Dendritic cell treated with granulocyte-macrophage colony-stimulating factor and Interleukin-4, amounts not matched to agents 40 ng/mL and 50 ng/mL, for 4 days (primary cell): ENCODE results near the gene IGSF8.
"Not testable (repeated sequence)": the region's sequence is repeated elsewhere in the genome, so short reads cannot be mapped to it uniquely, and the experiment has no call there.

Experiments
- H3K27ac Mint-ChIP-seq: one replicate; pipeline ENCODE4 v1.8.0; 2022; ENCODE audit warnings: mild to moderate bottlenecking, mixed read lengths
- H3K27me3 Mint-ChIP-seq: one replicate; pipeline ENCODE4 v1.8.0; 2022; ENCODE audit warnings: mild to moderate bottlenecking, mixed read lengths
- H3K36me3 Mint-ChIP-seq: one replicate; pipeline ENCODE4 v1.8.0; 2022; ENCODE audit warnings: low read depth, mixed read lengths
- H3K4me1 Mint-ChIP-seq: one replicate; pipeline ENCODE4 v1.8.0; 2022; ENCODE audit warnings: low read depth, mixed read lengths
- H3K4me3 Mint-ChIP-seq: one replicate; pipeline ENCODE4 v1.8.0; 2022; ENCODE audit warnings: mild to moderate bottlenecking, moderate library complexity, mixed read lengths
- H3K9me3 Mint-ChIP-seq: one replicate; pipeline ENCODE4 v1.8.0; 2022; ENCODE audit warnings: mixed read lengths
- intact Hi-C: fragments of 100-400 bp; cut with micrococcal nuclease; formaldehyde crosslinking; loops from one replicate; pipeline ENCODE4 v1.15.0; 2022

IGSF8 gene

GRCh38 chr1:160068225-160068624, 30.2 kb downstream of the IGSF8 start:
- Mint-ChIP-seq H3K4me1 (peaks cover 40% of the 10 kb centered on the region), H3K27me3 (peaks cover 57% of the 10 kb centered on the region), H3K27ac (no peak overlapping the region), H3K9me3 (no peaks in the 10 kb centered on the region), H3K36me3 (no peaks in the 10 kb centered on the region), H3K4me3 (no peak overlapping the region)
- intact Hi-C loops = no loop called here

GRCh38 chr1:160066829-160067745, 31.3 kb downstream of the IGSF8 start:
- no peaks in the 10 kb centered on the region for H3K36me3 Mint-ChIP-seq
- intact Hi-C loops = no loop called here
- H3K27me3 Mint-ChIP-seq = peaks cover 57% of the 10 kb centered on the region
- H3K9me3 Mint-ChIP-seq = no peaks in the 10 kb centered on the region
- H3K4me3 Mint-ChIP-seq = no peak overlapping the region
- peaks cover 43% of the 10 kb centered on the region for H3K4me1 Mint-ChIP-seq
- no peak overlapping the region for H3K27ac Mint-ChIP-seq

GRCh38 chr1:160064746-160065145, 33.7 kb downstream of the IGSF8 start:
- H3K27ac Mint-ChIP-seq = no peak overlapping the region
- H3K4me1 Mint-ChIP-seq = peaks cover 25% of the 10 kb centered on the region
- peaks cover 42% of the 10 kb centered on the region for H3K27me3 Mint-ChIP-seq
- intact Hi-C loops = no loop called here
- H3K36me3 Mint-ChIP-seq = no peaks in the 10 kb centered on the region
- H3K4me3 Mint-ChIP-seq = no peak overlapping the region
- no peaks in the 10 kb centered on the region for H3K9me3 Mint-ChIP-seq

GRCh38 chr1:160064164-160064563, 34.3 kb downstream of the IGSF8 start:
- intact Hi-C loops = no loop called here

GRCh38 chr1:160063176-160063575, 35.2 kb downstream of the IGSF8 start:
- Mint-ChIP-seq H3K4me1 (peaks cover 23% of the 10 kb centered on the region), H3K36me3 (no peaks in the 10 kb centered on the region), H3K9me3 (no peaks in the 10 kb centered on the region), H3K27ac (no peak overlapping the region), H3K27me3 (peaks cover 27% of the 10 kb centered on the region), H3K4me3 (no peak overlapping the region)
- intact Hi-C loops = no loop called here

More at GRCh38 chr1:160064164-160064563, 34.3 kb downstream of the IGSF8 start:
- H3K4me3 Mint-ChIP-seq = no peak overlapping the region
- peaks cover 36% of the 10 kb centered on the region for H3K27me3 Mint-ChIP-seq
- no peaks in the 10 kb centered on the region for H3K36me3 Mint-ChIP-seq
- no peaks in the 10 kb centered on the region for H3K9me3 Mint-ChIP-seq
- H3K4me1 Mint-ChIP-seq = peaks cover 23% of the 10 kb centered on the region
- H3K27ac Mint-ChIP-seq = no peak overlapping the region

- intact Hi-C loops = no loop called here
Observed at GRCh38 chr1:160062230-160062532, 36.2 kb downstream of the IGSF8 start.

GRCh38 chr1:160061369-160062229, 36.8 kb downstream of the IGSF8 start:
- Mint-ChIP-seq H3K4me1 (peaks cover 15% of the 10 kb centered on the region), H3K27ac (no peak overlapping the region), H3K4me3 (no peak overlapping the region), H3K27me3 (peaks cover 18% of the 10 kb centered on the region), H3K9me3 (no peaks in the 10 kb centered on the region), H3K36me3 (no peaks in the 10 kb centered on the region)
- intact Hi-C loops = no loop called here

More at GRCh38 chr1:160062230-160062532, 36.2 kb downstream of the IGSF8 start:
- Mint-ChIP-seq H3K27me3 (peaks cover 23% of the 10 kb centered on the region), H3K9me3 (no peaks in the 10 kb centered on the region), H3K27ac (no peak overlapping the region), H3K4me1 (peaks cover 18% of the 10 kb centered on the region), H3K36me3 (no peaks in the 10 kb centered on the region), H3K4me3 (no peak overlapping the region)

GRCh38 chr1:160058087-160058486, 40.3 kb downstream of the IGSF8 start:
- intact Hi-C loops = no loop called here
- peaks cover 31% of the 10 kb centered on the region for H3K27me3 Mint-ChIP-seq
- no peak overlapping the region for H3K4me3 Mint-ChIP-seq
- no peaks in the 10 kb centered on the region for H3K36me3 Mint-ChIP-seq
- peaks cover 3% of the 10 kb centered on the region for H3K4me1 Mint-ChIP-seq
- no peak overlapping the region for H3K27ac Mint-ChIP-seq
- H3K9me3 Mint-ChIP-seq = no peaks in the 10 kb centered on the region

- H3K36me3 Mint-ChIP-seq = no peaks in the 10 kb centered on the region
- no peaks in the 10 kb centered on the region for H3K4me1 Mint-ChIP-seq
- H3K4me3 Mint-ChIP-seq = no peak overlapping the region
- peaks cover 38% of the 10 kb centered on the region for H3K27me3 Mint-ChIP-seq
- H3K9me3 Mint-ChIP-seq = no peaks in the 10 kb centered on the region
- H3K27ac Mint-ChIP-seq = no peak overlapping the region
- intact Hi-C loops = no loop called here
Observed at GRCh38 chr1:160056648-160057169, 41.7 kb downstream of the IGSF8 start.

- peaks cover 45% of the 10 kb centered on the region for H3K27me3 Mint-ChIP-seq
- intact Hi-C loops = no loop called here
- H3K9me3 Mint-ChIP-seq = no peaks in the 10 kb centered on the region
- H3K4me1 Mint-ChIP-seq = no peaks in the 10 kb centered on the region
- H3K36me3 Mint-ChIP-seq = no peaks in the 10 kb centered on the region
- H3K4me3 Mint-ChIP-seq = no peak overlapping the region
- no peak overlapping the region for H3K27ac Mint-ChIP-seq
Observed at GRCh38 chr1:160053548-160054365, 44.7 kb downstream of the IGSF8 start.

GRCh38 chr1:160052936-160053335, 45.5 kb downstream of the IGSF8 start:
- intact Hi-C loops = no loop called here
- Mint-ChIP-seq H3K27me3 (peaks cover 47% of the 10 kb centered on the region), H3K36me3 (no peaks in the 10 kb centered on the region), H3K27ac (no peak overlapping the region), H3K4me3 (no peak overlapping the region), H3K9me3 (no peaks in the 10 kb centered on the region), H3K4me1 (no peaks in the 10 kb centered on the region)

- intact Hi-C loops = no loop called here
- peaks cover 51% of the 10 kb centered on the region for H3K27me3 Mint-ChIP-seq
- H3K9me3 Mint-ChIP-seq = no peaks in the 10 kb centered on the region
- H3K4me1 Mint-ChIP-seq = peaks cover 13% of the 10 kb centered on the region
- no peak overlapping the region for H3K4me3 Mint-ChIP-seq
- no peak overlapping the region for H3K27ac Mint-ChIP-seq
- no peaks in the 10 kb centered on the region for H3K36me3 Mint-ChIP-seq
Observed at GRCh38 chr1:160050619-160051018, 47.8 kb downstream of the IGSF8 start.

GRCh38 chr1:160050182-160050581, 48.2 kb downstream of the IGSF8 start:
- H3K36me3 Mint-ChIP-seq, H3K4me3 Mint-ChIP-seq, H3K9me3 Mint-ChIP-seq, intact Hi-C loops, H3K27ac Mint-ChIP-seq: not testable (repeated sequence)
- Mint-ChIP-seq H3K4me1 (peaks cover 13% of the 10 kb centered on the region), H3K27me3 (peaks cover 52% of the 10 kb centered on the region)
